Heart right ventricle (tissue), 16 donors: Measurements from ENCODE around the gene SAMD5. TPM values are rescaled to one million over a fixed set of nuclear protein-coding genes. Genes with fewer than 3 reads are reported as not detected.
A peak's percentile ranks its signal among the peaks of the same experiment; 100 is the strongest.

Experiments used
- ATAC-seq, 8 donors: fragments of 200-7000 bp; cut with Tn5 transposase; one replicate each; pipeline ENCODE4 v1.9.1; 2020; ENCODE audit warnings: mild to moderate bottlenecking in 8 of 8, moderate library complexity in 8 of 8, moderate number of reproducible peaks in 1 of 8
- DNase-seq, 2 donors: peaks; one replicate each; pipeline ENCODE4 v3.0.0-alpha.2; 2020
- H3K27ac ChIP-seq, 10 donors: fragments of 200-600 bp; sonication (generic) in 2 of 10; one replicate each; pipeline versions ENCODE4 v1.5.0 to v1.8.0; 2020 to 2022; ENCODE audit warnings: mild to moderate bottlenecking in 3 of 10
- H3K27me3 ChIP-seq, 7 donors: fragments of 200-600 bp; one replicate each; pipeline ENCODE4 v1.8.0; 2021 to 2022; ENCODE audit warnings: mild to moderate bottlenecking in 2 of 7
- H3K36me3 ChIP-seq, 9 donors: fragments of 200-600 bp; sonication (generic) in 1 of 9; one replicate each; pipeline versions ENCODE4 v1.5.0 to v1.8.0; 2020 to 2022; ENCODE audit warnings: mild to moderate bottlenecking in 2 of 9
- H3K4me1 ChIP-seq, 9 donors: fragments of 200-600 bp; sonication (generic) in 1 of 9; one replicate each; pipeline versions ENCODE4 v1.5.0 to v1.8.0; 2020 to 2022; ENCODE audit warnings: mild to moderate bottlenecking in 4 of 9
- H3K4me3 ChIP-seq, 10 donors: fragments of 200-600 bp; sonication (generic) in 2 of 10; one replicate each; pipeline versions ENCODE4 v1.5.0 to v1.8.0; 2020 to 2022; ENCODE audit warnings: mild to moderate bottlenecking in 7 of 10, moderate library complexity in 2 of 10
- H3K9me3 ChIP-seq, 11 donors: fragments of 200-600 bp in 10 of 11; sonication (generic) in 2 of 11; one replicate each; pipeline versions ENCODE4 v1.5.0 to v1.8.0; 2013 to 2022; ENCODE audit warnings: mild to moderate bottlenecking in 2 of 11, control low read depth in 1 of 11, moderate library complexity in 1 of 11
- WGBS, 2 donors: extraction: QIAGEN DNeasy Blood & Tissue Kit; methylation state at CpG; one replicate each; pipeline ENCODE4 v1.1.7; 2013; ENCODE audit warnings: inconsistent platforms in 1 of 2; 5-methylcytosine and 5-hydroxymethylcytosine counted together
- intact Hi-C, 10 donors: fragments of 100-400 bp; cut with DNase I; formaldehyde crosslinking; loops; one replicate each; pipeline versions ENCODE4 v1.11.1 to v1.14.2; 2022
- long read RNA-seq, 3 donors: library from polyadenylated mRNA; unstranded; transcript quantifications; one replicate each; pipeline ENCODE4 v2.0.0, GENCODE V29; 2020 to 2021
- polyA plus RNA-seq, 2 donors: library from polyadenylated mRNA; stranded (reverse); fragments of 200-250 nt; gene quantifications; one replicate each; pipeline ENCODE4 v1.2.3, GENCODE V29; 2013
- total RNA-seq, 10 donors: library from RNA; stranded (reverse); fragmentation: NEBNext Ultra II Directional in 3 of 10; extraction: Animal tissue kit (Norgen Biotek cat#: 25700) in 3 of 10; gene quantifications; one replicate each; pipeline versions ENCODE4 v1.2.1 to v1.2.4, GENCODE V29; 2021 to 2023
- TF ChIP-seq, protein P1 (sequence below), 9 donors: fragments of 200-600 bp; sonication (generic) in 2 of 9; IDR thresholded peaks; one replicate each; pipeline versions ENCODE4 v1.5.0 to v1.8.0; 2021 to 2022; ENCODE audit warnings: antibody characterized with exemption in 9 of 9, mild to moderate bottlenecking in 5 of 9, moderate library complexity in 1 of 9
- donor health status: Arrhythmogenic right ventricular cardiomyopathy.
- donor health status: ischemic (EF 13 %, LVEDD 7.1; RV severe dilation, severe dysfunction).
- donor health status: healthy with polysubstance abuse.
- donor health status: DM: no; HTN: yes; CAD: no.
- donor health status: DM: no; HTN: no; CAD: no.
- donor health status: ischemic (EF 25% LVEDD 6.9; RV normal size, moderate dysfunction).
- donor health status: ischemic (EF 25% LVEDD 5.7; RV mildly dilated, moderate dysfunction).
- donor health status: healthy.
- donor health status: DM: yes; HTN: yes; CAD: no.
- donor health status: Ischemic cardiomyopathy.
- donor health status: ischemic (EF 35%, LVEDD 5.7; RV mildly dilated, moderate dysfunction).
- donor health status: nonischemic (EF 11% LVEDD 7.7; RV severe dilation, severe dysfunction).
- donor health status: DM: yes; HTN: yes; CAD: no.
- donor health status: PGD.
- donor health status: ischemic (EF 29% LVEDD 5.4; RV normal size, mild dysfunction).
- donor health status: nonischemic (EF 23%, LVEDD 6.1; RV moderate dilation, normal function).

Gene SAMD5
- total RNA-seq, result 1 to 10 TPM in 4 of 10 donors, under 1 TPM in 6; 0.34 to 1.9 (median 0.85) TPM
- polyA plus RNA-seq, result under 1 TPM; 0.30 to 0.37 TPM
- long read RNA-seq, donor 1, result 0 reads
- long read RNA-seq, donor 2, full-length matches to known transcripts, result 3 of 6 reads
- long read RNA-seq, donor 2, partial matches to known transcripts, result 0 of 6 reads
- long read RNA-seq, donor 2, other reads (novel, unspliced or antisense), result 3 of 6 reads
- long read RNA-seq, donor 3, partial matches to known transcripts, result 0 of 5 reads
- long read RNA-seq, donor 3, other reads (novel, unspliced or antisense), result 5 of 5 reads

GRCh38 chr6:147508042-147508865, at the start of gene SAMD5:
Gene SAMD5, plus strand, starts transcription at chr6:147508690. Its CDS starts 239 bp downstream, at chr6:147508929.
- Histone ChIP-seq H3K27me3 (peaks cover 0 to 83% (median 23%) of the 10 kb centered on the region in 7 donors), H3K27ac (peak within 1 kb of the TSS in 9 of 10 donors; percentile 50 to 72 (median 55)), H3K36me3 (no peaks in the 10 kb centered on the region), H3K9me3 (no peaks in the 10 kb centered on the region), H3K4me3 (peak within 1 kb of the TSS; percentile 56 to 86 (median 70)), H3K4me1 (peaks cover 0 to 33% (median 16%) of the 10 kb centered on the region in 9 donors)
- TF ChIP-seq, protein P1, sequence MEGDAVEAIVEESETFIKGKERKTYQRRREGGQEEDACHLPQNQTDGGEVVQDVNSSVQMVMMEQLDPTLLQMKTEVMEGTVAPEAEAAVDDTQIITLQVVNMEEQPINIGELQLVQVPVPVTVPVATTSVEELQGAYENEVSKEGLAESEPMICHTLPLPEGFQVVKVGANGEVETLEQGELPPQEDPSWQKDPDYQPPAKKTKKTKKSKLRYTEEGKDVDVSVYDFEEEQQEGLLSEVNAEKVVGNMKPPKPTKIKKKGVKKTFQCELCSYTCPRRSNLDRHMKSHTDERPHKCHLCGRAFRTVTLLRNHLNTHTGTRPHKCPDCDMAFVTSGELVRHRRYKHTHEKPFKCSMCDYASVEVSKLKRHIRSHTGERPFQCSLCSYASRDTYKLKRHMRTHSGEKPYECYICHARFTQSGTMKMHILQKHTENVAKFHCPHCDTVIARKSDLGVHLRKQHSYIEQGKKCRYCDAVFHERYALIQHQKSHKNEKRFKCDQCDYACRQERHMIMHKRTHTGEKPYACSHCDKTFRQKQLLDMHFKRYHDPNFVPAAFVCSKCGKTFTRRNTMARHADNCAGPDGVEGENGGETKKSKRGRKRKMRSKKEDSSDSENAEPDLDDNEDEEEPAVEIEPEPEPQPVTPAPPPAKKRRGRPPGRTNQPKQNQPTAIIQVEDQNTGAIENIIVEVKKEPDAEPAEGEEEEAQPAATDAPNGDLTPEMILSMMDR (IDR thresholded peaks at IDR 0.05), result peak in 2 of 9 donors; percentile 5 to 11
- peak; percentile 69 to 93 (median 83) for ATAC-seq
- 1% methylated on average over 75 to 90 of the region's 90 CpGs for WGBS, 2 donors
- intact Hi-C loops, result loop anchor here in 7 of 10 donors (1.0 to 10.0 kb wide), 6 partner anchors 143 to 957 kb away; no protein-coding TSS in a partner anchor
- DNase-seq, result peak; percentile 31 to 71

DNA sequence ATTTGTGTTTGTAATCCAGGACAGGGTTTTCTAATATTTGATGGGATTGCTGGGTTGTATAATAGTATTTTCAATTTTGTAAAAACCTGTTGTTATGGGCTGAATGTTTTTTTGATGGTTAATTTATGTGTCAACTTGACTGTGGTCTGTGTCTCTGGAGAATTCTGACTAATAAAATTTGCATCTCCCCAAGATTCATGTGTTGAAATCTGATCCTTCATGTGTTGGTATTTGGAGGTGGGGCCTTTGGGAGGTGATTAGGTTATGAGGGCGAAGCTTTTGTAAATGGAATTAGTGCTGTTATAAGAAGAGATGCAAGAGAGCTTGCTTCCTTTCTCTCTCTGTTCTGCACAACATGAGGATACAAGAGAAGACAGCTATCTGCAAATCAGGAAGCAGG, 48.7 kb upstream of the SAMD5 start:
- H3K27ac ChIP-seq, result no peak overlapping the region
- H3K9me3 ChIP-seq, result peaks cover 0 to 14% (median 0%) of the 10 kb centered on the region in 11 donors
- DNase-seq (no peak), ATAC-seq (no peak)
- H3K4me1 ChIP-seq, result no peaks in the 10 kb centered on the region
- 83% methylated on average over 1 of the region's 1 CpG for WGBS, 2 donors
- TF ChIP-seq, protein P1 (IDR thresholded peaks at IDR 0.05), result no peak
- no peaks in the 10 kb centered on the region for H3K36me3 ChIP-seq
- intact Hi-C loops, result no loop called here
- H3K27me3 ChIP-seq, result no peaks in the 10 kb centered on the region
- no peak overlapping the region for H3K4me3 ChIP-seq

- no peak overlapping the region for H3K27ac ChIP-seq
- ATAC-seq, result no peak
- no peaks in the 10 kb centered on the region for H3K27me3 ChIP-seq
- 55 to 60% methylated on average over 1 of the region's 1 CpG for WGBS, 2 donors
- TF ChIP-seq, protein P1 (IDR thresholded peaks at IDR 0.05), result no peak
- DNase-seq, result no peak
- H3K9me3 ChIP-seq, result peaks cover 0 to 14% (median 0%) of the 10 kb centered on the region in 11 donors
- H3K4me3 ChIP-seq, result no peak overlapping the region
- H3K36me3 ChIP-seq, result no peaks in the 10 kb centered on the region
- H3K4me1 ChIP-seq, result no peaks in the 10 kb centered on the region
- intact Hi-C loops, result no loop called here
Measured at GRCh38 chr6:147463651-147464050, 44.8 kb upstream of the SAMD5 start.

DNA sequence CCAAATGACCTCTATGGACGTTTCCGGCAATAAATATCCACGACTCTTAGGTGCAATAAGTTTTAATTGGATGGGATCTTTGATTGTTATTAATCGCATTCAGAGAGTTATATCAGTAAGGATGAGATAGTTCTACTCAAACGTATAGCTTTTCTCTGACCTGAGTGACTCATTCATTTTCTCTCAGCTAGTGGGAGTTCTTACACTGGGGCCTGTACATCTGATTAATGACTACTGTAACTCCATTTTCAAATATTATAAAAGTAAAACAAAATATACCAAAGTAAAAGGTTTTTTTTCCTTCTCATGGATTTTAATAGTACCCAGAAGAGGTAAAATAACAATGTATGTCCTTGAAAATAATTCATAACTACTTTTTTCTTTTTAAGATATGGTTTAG, 41.1 kb upstream of the SAMD5 start:
- Histone ChIP-seq H3K9me3 (peaks cover 0 to 2% (median 0%) of the 10 kb centered on the region in 11 donors), H3K27ac (no peak overlapping the region), H3K36me3 (no peaks in the 10 kb centered on the region), H3K27me3 (no peaks in the 10 kb centered on the region), H3K4me1 (no peaks in the 10 kb centered on the region), H3K4me3 (no peak overlapping the region)
- ATAC-seq, result no peak
- intact Hi-C loops, result no loop called here
- no peak for DNase-seq
- WGBS, 2 donors, result 72 to 81% methylated on average over 5 of the region's 5 CpGs
- TF ChIP-seq, protein P1 (IDR thresholded peaks at IDR 0.05), result no peak
